Hematopoietic multipotent progenitor cell treated with erythropoietin and hydrocortisone succinate and interleukin-3 and kit ligand, for 8 days (in vitro differentiated cells): ENCODE data around the gene TXNL4A.
"Not testable (repeated sequence)": the region's sequence is repeated elsewhere in the genome, so short reads cannot be mapped to it uniquely, and the experiment has no call there.

Source experiments
- DNase-seq: peaks from one replicate; pipeline ENCODE4 v3.0.0-alpha.2; 2015

Gene TXNL4A

GRCh38 chr18:79988451-79989194, at the start of gene TXNL4A:
Gene TXNL4A, minus strand, starts transcription at chr18:79988563. Its CDS starts 171 bp downstream, at chr18:79988392.
- DNase-seq = peak; percentile 85

- no peak for DNase-seq
Measured at GRCh38 chr18:80037300-80037699, 48.9 kb upstream of the TXNL4A start.

DNA sequence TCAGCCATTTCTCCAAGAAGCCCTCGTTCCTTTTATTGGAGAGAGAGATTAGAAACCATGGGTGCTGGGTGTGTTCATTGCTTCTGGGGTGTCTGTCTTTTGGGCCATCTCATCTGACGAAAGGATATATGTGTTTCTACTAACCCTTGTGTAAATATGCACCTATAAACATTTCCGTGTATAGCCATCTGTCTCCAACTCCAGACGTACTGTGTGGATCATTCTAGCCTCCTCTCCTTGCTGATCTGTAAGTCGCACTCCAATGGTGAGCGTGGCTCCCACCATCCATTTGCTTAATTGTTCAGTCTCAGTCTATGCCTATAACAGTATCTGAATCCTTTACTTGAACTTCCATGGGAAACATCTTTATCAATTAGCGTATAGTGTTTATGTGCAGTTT, 47.6 kb upstream of the TXNL4A start:
- peak; percentile 47 for DNase-seq

- DNase-seq = peak; percentile 30
Measured at GRCh38 chr18:80034852-80035406, 46.6 kb upstream of the TXNL4A start.

- peak; percentile 94 for DNase-seq
Measured at GRCh38 chr18:80034068-80034851, 45.9 kb upstream of the TXNL4A start, which contains the start of gene RBFA. Gene RBFA, plus strand, starts transcription at chr18:80034434. Its CDS starts 62 bp downstream, at chr18:80034496.

DNA sequence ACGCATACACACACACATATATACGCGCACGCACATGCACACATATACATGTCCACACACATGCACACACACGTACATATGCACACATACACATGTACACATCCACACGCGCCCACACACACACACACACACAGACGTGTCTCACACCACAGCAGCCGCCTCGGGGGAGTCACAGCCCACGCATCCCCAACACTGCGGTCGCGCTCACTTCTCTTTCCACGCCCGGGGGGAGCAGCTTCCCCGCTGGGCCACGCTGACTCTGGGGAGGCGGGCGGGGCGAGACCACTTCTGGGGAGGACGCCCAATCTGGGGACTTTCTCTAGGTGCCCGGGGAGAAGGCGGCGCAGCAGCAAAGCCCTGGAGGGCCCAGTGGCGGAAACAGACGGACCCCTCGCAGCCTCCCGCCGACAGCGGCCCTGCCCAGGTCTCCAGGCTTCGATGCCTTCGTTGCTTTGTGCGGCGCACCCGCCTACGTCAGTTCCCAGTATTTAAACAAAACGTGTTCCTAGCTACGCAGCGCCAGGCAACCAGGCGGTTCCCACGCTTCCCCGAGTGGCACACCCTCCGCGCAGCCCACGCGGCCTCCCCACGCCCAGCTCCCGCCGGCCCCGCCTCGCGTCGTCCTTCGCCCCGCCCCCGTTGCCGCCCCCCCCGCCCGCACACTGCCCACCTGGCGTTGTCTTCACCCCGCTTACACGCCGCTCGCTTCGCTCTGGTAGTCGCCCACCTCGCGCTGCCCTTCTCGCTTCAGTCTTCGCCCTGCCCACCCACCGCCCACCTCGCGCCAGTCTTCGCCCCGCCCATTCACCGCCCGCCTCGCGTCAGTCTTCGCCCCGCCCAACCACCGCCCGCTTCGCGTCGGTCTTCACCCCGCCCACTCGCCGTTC, 45.1 kb upstream of the TXNL4A start:
- DNase-seq = peak; percentile 94

- peak; percentile 39 for DNase-seq
Measured at GRCh38 chr18:80029690-80030089, 41.3 kb upstream of the TXNL4A start.

- not testable (repeated sequence) for DNase-seq
Measured at GRCh38 chr18:80027719-80028118, 39.4 kb upstream of the TXNL4A start.

GRCh38 chr18:80026363-80026762, 38.0 kb upstream of the TXNL4A start:
- no peak for DNase-seq

DNA sequence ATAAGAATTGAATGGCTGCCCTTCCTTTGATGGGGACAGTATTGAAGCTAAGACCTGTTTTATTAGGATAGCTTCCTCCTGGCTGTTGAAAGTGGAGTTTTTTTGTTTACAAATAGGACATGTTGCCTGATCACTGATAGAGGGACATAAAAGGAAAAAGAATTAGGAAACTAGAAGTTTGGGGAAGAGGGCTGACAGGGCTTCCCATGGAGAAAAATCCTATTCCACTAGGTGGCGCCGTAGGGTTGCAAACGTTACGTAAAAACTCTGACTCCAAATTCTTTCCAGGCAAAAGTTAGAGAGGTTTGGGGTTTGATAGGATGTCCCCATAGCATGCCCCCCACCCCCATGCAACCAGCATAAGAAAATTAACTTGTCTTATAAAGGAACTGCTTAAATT, 34.8 kb upstream of the TXNL4A start:
- DNase-seq = peak; percentile 48

DNA sequence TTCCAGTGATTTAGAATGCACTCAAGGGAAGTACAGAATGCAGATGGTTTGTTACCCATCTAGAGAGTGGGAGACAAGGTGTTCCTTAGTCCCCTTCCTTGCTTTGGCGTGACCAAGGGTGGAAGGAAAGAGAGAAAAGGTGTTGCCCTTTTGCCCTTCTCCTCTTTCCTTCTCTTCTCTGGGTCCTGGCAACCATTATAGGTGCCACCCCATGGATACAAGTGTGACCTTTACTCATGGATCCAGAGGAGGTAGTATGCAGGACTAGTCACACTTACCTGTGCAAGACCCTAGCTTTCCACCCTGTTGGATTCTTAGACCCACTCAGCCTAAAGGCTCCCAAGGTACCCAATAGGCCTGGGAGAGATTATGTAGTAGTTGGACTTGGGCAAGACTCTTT, 34.2 kb upstream of the TXNL4A start:
- DNase-seq = peak; percentile 22

DNA sequence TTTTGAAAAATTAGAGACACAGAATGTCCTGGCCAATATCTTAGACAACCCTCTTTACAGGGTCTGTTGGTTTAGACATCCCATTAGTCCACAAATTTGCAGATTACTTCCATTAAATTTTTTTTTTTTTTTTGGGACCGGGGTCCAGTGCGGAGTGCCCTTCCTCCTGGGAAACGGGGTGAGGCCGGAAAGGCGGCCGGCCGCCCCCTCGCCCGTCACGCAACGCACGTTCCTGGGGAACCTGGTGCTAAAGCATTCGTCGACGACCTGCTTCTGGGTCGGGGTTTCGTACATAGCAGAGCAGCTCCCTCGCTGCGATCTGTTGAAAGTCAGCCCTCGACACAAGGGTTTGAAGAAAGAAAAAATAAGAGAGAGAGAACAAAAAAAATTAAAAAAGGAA, 24.4 kb upstream of the TXNL4A start:
- no peak for DNase-seq

DNA sequence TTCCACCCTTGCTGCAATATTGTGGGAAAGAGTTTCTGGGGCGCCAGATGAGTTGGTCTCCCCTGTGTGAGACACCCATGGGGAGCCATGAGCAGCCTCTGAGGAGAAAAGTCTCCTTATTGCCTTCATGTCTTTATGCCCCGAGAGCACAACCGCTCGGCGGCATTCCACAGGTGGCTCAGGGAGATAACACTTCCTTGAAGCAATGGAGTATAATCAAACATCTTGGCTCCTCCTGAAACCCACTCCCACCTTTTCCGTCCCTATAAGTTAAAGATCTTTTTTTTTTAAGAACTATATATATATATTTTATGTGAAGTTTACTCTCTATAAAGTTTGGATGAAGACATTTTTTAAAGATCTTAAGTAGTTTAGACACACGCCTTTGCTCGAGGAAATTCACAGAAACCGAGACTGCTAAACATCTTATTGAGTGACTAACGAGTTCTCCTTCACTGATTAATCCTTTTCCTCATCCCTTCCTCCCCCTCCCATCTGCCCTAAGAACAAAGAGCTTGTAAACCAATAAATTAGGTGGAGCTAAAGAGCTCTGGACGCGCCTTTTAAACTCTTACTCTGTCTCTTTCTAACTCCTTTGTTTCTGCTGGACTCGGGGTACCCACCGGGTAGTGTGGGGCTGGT, 23.3 kb upstream of the TXNL4A start:
- not testable (repeated sequence) for DNase-seq

GRCh38 chr18:80010551-80010906, 22.2 kb upstream of the TXNL4A start:
- no peak for DNase-seq

GRCh38 chr18:80009661-80010550, 21.5 kb upstream of the TXNL4A start:
- no peak for DNase-seq

- no peak for DNase-seq
Measured at GRCh38 chr18:80006724-80007123, 18.4 kb upstream of the TXNL4A start.

- DNase-seq = no peak
Measured at GRCh38 chr18:80004600-80005342, 16.4 kb upstream of the TXNL4A start.

DNA sequence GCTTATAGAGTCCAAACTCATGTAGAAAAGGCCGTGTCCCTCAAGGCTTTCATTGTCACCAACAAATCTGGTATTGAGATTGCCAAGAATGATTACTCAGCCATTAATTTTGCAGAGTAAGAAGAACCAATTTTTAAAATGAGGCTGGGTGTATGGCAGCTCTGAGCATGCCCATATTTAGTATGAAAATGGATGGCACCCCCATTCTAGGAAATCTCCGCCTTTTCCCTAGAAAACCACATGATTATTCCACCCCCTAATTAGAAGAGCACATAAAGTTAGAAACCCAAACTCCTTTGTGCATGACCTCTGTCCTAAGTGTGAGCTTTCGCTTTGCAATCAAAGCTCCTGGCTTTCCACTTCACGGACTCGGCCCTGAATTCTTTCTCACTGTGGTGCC, 14.1 kb upstream of the TXNL4A start:
- DNase-seq = no peak

DNA sequence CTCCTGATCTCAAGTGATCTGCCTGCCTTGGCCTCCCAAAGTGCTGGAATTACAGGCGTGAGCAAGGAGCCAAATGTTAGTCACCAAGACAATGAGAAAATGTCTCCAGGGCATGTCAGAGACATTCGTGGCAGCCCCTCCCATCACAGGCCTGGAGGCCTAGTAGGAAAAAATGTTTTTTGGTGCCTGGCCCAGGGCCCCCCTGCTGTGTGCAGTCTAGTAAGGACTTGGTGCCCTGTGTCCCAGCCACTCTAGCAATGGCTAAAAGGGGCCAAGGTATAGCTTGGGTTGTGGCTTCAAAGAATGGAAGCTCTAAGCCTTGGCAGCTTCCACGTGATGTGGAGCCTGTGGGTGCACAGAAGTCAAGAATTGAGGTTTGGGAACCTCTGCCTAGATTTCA, 12.5 kb upstream of the TXNL4A start:
- DNase-seq = no peak

DNA sequence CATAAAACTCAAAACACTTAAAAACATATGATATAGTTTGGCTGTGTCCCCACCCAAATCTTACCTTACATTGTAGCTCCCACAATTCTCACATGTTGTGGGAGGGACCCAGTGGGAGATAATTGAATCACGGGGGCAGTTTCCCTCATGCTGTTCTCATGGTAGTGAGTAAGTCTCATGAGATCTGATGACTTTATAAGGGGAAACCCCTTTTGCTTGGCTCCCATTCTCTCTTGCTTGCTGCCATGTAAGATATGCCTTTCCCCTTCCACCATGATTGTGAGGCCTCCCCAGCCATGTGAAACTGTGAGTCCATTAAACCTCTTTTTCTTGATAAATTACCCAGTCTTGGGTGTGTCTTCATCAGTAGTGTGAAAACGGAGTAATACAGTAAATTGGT, 11.3 kb upstream of the TXNL4A start:
- not testable (repeated sequence) for DNase-seq

DNA sequence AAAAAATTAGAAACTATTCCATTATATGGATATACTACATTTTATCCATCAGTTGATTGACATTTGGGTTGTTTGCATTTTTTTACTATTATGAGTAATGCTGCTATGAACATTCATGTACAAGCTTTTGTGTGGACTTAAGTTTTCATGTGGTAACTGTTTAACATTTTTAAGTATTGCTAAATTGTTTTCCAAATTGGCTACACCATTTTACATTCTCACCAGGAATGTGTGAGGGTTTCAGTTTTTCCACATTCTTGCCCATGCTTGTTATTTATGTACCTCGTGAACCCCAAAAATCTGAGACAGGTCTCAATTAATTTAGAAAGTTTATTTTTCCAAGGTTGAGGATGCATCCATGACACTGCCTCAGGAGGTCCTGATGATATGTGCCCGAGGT, 3.1 kb upstream of the TXNL4A start:
- DNase-seq = no peak
